ENCODE measurements around the gene SSU72. TPM values are rescaled to one million over a fixed set of nuclear protein-coding genes. Genes with fewer than 3 reads are reported as not detected.

Gene SSU72
- total RNA-seq, 1 experiment from 2014 or later: 179 TPM

DNA sequence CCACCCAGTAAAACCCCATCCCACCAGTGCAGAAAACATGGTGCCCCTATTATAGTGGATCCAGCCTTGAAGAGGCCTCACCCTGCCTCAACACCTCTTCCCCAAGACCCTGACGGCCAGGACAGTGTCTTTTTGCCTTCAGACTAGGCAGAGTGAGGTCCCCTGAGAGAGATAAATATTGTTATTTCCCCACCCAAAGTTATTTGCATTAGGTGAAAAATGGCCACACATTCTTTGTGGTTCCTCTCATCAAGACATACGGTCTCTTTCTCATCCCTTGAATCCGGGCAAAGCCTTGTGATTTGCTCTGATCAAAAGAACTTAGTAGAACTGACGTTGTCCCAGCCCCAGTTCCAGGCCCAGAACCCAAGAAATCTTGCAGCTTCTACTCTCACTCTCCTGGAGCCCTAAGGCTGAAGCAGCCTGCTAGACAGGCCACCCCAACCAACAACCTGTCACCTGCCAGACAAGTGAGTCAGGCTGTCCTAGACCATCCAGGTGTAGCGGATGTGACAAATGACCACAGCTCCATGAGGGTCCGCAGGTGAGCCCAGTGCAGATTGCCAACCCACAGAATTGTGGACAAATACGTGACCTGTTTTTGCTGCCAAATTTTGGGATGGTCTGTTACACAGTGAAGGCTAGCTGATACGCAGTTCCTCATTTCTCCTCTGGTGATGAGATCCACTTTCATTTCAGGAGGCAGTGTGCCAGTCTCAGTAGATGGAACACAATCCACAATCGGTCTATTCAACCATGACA is 8.1 kb upstream of the SSU72 start:
- Histone ChIP-seq H2AFZ (ENCODE audit: low read length) (no peak overlapping the region), H4K5ac (ENCODE audit: insufficient read length, low read depth, low read length) (no peak overlapping the region), H2BK12ac (ENCODE audit: insufficient read length, low read depth, low read length) (no peak overlapping the region), H3K23ac (ENCODE audit: insufficient read length, low read depth, low read length) (no peak overlapping the region), H2BK15ac (ENCODE audit: low read depth, low read length) (no peak overlapping the region), H3K9me3 (ENCODE audit: control insufficient read depth, low read depth, low read length) (no peaks in the 10 kb centered on the region), H4K20me1 (ENCODE audit: control insufficient read depth, insufficient read depth, insufficient read length) (no peaks in the 10 kb centered on the region), H2AK5ac (ENCODE audit: insufficient read length, low read length) (no peak overlapping the region), H3K14ac (ENCODE audit: insufficient read depth, low read length) (no peak overlapping the region), H3K23me2 (ENCODE audit: insufficient read length, low read depth, low read length, poor library complexity, severe bottlenecking) (no peaks in the 10 kb centered on the region), H2BK5ac (ENCODE audit: insufficient read length, low read length) (no peak overlapping the region), H3T11ph (ENCODE audit: low read length) (no peak overlapping the region), H3K9ac (ENCODE audit: extremely low read depth, insufficient read length, low read length) (no peak overlapping the region), H3K4me2 (ENCODE audit: insufficient read depth, insufficient read length, low read length) (no peak overlapping the region), H3K4ac (ENCODE audit: low read depth, low read length) (no peak overlapping the region), H3K79me2 (ENCODE audit: insufficient read depth, low read length) (no peaks in the 10 kb centered on the region), H4K8ac (replicated peaks; ENCODE audit: insufficient read length, low read depth, low read length) (no peak overlapping the region), H4K91ac (ENCODE audit: insufficient read length, low read depth, low read length) (no peak overlapping the region), H3K27ac (ENCODE audit: insufficient read length, low read depth, low read length) (no peak overlapping the region), H2BK20ac (ENCODE audit: low read depth, low read length, poor library complexity, severe bottlenecking) (no peak overlapping the region), H3K56ac (ENCODE audit: insufficient read length, low read depth, low read length) (no peak overlapping the region), H3K27me3 (ENCODE audit: insufficient read depth, low read length) (no peaks in the 10 kb centered on the region), H3K79me1 (ENCODE audit: insufficient read depth, low read depth, low read length, poor library complexity, severe bottlenecking) (no peaks in the 10 kb centered on the region), H3K18ac (ENCODE audit: insufficient read length, low read depth, low read length) (no peak overlapping the region), H3K4me1 (ENCODE audit: insufficient read depth, low read length) (no peaks in the 10 kb centered on the region), H2BK120ac (ENCODE audit: low read depth, low read length, poor library complexity, severe bottlenecking) (no peak overlapping the region)
- Mint-ChIP-seq H3K27me3 (ENCODE audit: low read depth) (peaks cover 63% of the 10 kb centered on the region), H3K9me3 (no peaks in the 10 kb centered on the region), H3K4me3 (no peak overlapping the region), H3K4me1 (peaks cover 7 to 10% of the 10 kb centered on the region in 2 experiments; a peak in 3 of 4 replicates), H3K36me3 (ENCODE audit: insufficient read depth in 1 of 3, low read depth in 3 of 3) (no peaks in the 10 kb centered on the region), H3K27ac (peak overlapping the region in 1 of 3 experiments; percentile 42; a peak in 1 of 7 replicates)
- WGBS (ENCODE audit: extremely low coverage, insufficient read length, low lambda C conversion rate): no CpG with 5 or more reads among the region's 9 CpGs
- TF ChIP-seq, protein P1, sequence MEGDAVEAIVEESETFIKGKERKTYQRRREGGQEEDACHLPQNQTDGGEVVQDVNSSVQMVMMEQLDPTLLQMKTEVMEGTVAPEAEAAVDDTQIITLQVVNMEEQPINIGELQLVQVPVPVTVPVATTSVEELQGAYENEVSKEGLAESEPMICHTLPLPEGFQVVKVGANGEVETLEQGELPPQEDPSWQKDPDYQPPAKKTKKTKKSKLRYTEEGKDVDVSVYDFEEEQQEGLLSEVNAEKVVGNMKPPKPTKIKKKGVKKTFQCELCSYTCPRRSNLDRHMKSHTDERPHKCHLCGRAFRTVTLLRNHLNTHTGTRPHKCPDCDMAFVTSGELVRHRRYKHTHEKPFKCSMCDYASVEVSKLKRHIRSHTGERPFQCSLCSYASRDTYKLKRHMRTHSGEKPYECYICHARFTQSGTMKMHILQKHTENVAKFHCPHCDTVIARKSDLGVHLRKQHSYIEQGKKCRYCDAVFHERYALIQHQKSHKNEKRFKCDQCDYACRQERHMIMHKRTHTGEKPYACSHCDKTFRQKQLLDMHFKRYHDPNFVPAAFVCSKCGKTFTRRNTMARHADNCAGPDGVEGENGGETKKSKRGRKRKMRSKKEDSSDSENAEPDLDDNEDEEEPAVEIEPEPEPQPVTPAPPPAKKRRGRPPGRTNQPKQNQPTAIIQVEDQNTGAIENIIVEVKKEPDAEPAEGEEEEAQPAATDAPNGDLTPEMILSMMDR (conservative IDR thresholded peaks at IDR 0.05): no peak
- DNase-seq: no peak
